H1 (cell line): Measurements from ENCODE around the gene TSEN54. TPM values are rescaled to one million over a fixed set of nuclear protein-coding genes. Genes with fewer than 3 reads are reported as not detected.

ENCODE experiments used
- CTCF ChIA-PET: fragments of 300-600 bp; sonication (Branson Sonifier 250); formaldehyde crosslinking; loops from one replicate; lab custom pipeline; 2021; ENCODE audit not compliant: partially characterized antibody; lab: Charles Lee
- POLR2A ChIA-PET: fragments of 300-600 bp; sonication (Branson Sonifier 250); formaldehyde crosslinking; loops from one replicate; lab custom pipeline; 2021; ENCODE audit warnings: inconsistent platforms; ENCODE audit not compliant: partially characterized antibody; lab: Charles Lee
- DNase-seq, 2 experiments: peaks; one replicate each; pipeline versions ENCODE4 v3.0.0 to v3.0.0-alpha.2; 2010 to 2022; ENCODE audit warnings: low spot score in 2 of 2, low read depth in 1 of 2, mixed read lengths in 1 of 2
- FAIRE-seq: peaks from 2 replicates; lab custom pipeline; 2011; peaks lifted over from hg19 to GRCh38; lab: Jason Lieb, UNC
- H2AFZ ChIP-seq: 2 replicates; pipeline ENCODE4 v1.8.1; 2012; ENCODE audit warnings: low read length, inconsistent platforms
- H2AK5ac ChIP-seq: 2 replicates; pipeline ENCODE4 v1.6.1; 2013; ENCODE audit warnings: low read depth, low read length
- H2BK120ac ChIP-seq: replicated peaks from 2 replicates; pipeline ENCODE3; 2013; ENCODE audit warnings: low read depth, low read length, inconsistent platforms
- H2BK12ac ChIP-seq: 2 replicates; pipeline ENCODE4 v1.6.1; 2013; ENCODE audit warnings: low read depth, low read length
- H2BK15ac ChIP-seq: 2 replicates; pipeline ENCODE4 v1.6.1; 2013; ENCODE audit warnings: low read length
- H2BK20ac ChIP-seq: 2 replicates; pipeline ENCODE4 v1.6.1; 2013; ENCODE audit warnings: low read length
- H2BK5ac ChIP-seq: 2 replicates; pipeline ENCODE4 v1.6.1; 2013; ENCODE audit warnings: low read depth, low read length
- H3K14ac ChIP-seq: 2 replicates; pipeline ENCODE4 v1.6.1; 2013; ENCODE audit warnings: inconsistent platforms; ENCODE audit not compliant: insufficient read length
- H3K18ac ChIP-seq: 2 replicates; pipeline ENCODE4 v1.6.1; 2013; ENCODE audit warnings: low read length; ENCODE audit errors: extremely low read depth
- H3K23ac ChIP-seq: 2 replicates; pipeline ENCODE4 v1.6.1; 2013; ENCODE audit warnings: inconsistent platforms; ENCODE audit not compliant: insufficient read length
- H3K23me2 ChIP-seq: 2 replicates; pipeline ENCODE4 v1.6.1; 2013; ENCODE audit warnings: low read depth, low read length
- H3K27ac ChIP-seq: 2 replicates; pipeline ENCODE4 v1.6.1; 2011; ENCODE audit warnings: low read depth, low read length, inconsistent platforms
- H3K27me3 ChIP-seq, 4 experiments: replicated peaks in 1 of 4; 1 replicate in 1 of 4; 2 replicates in 3 of 4; pipeline versions ENCODE4 v1.6.1 to v1.8.1; 2011 to 2013; ENCODE audit warnings: low read length in 3 of 4, mild to moderate bottlenecking in 3 of 4, inconsistent platforms in 2 of 4, mixed read lengths in 2 of 4, moderate library complexity in 1 of 4; ENCODE audit not compliant: control insufficient read depth in 3 of 4, insufficient read depth in 3 of 4; ENCODE audit errors: extremely low read depth in 1 of 4
- H3K36me3 ChIP-seq, 4 experiments: 2 replicates each; pipeline versions ENCODE4 v1.6.1 to v1.8.1; 2011 to 2013; ENCODE audit warnings: mild to moderate bottlenecking in 4 of 4, low read length in 3 of 4, moderate library complexity in 2 of 4, control low read depth in 1 of 4, inconsistent platforms in 1 of 4; ENCODE audit not compliant: insufficient read depth in 4 of 4, control insufficient read depth in 2 of 4
- H3K4ac ChIP-seq: replicated peaks from 2 replicates; pipeline ENCODE3; 2013; ENCODE audit warnings: low read length, low read depth, mixed read lengths, inconsistent platforms; ENCODE audit not compliant: insufficient read length
- H3K4me1 ChIP-seq, 4 experiments: replicated peaks in 1 of 4; 1 replicate in 1 of 4; 2 replicates in 3 of 4; pipeline versions ENCODE4 v1.6.1 to v1.8.1; 2011 to 2013; ENCODE audit warnings: low read length in 3 of 4, inconsistent platforms in 2 of 4, mixed read lengths in 1 of 4; ENCODE audit not compliant: insufficient read depth in 4 of 4, control insufficient read depth in 3 of 4
- H3K4me2 ChIP-seq, 2 experiments: 2 replicates each; pipeline versions ENCODE4 v1.6.1 to v1.8.1; 2011 to 2013; ENCODE audit warnings: low read depth in 2 of 2, low read length in 2 of 2, control low read depth in 1 of 2, inconsistent platforms in 1 of 2, mild to moderate bottlenecking in 1 of 2; ENCODE audit not compliant: insufficient read depth in 1 of 2
- H3K4me3 ChIP-seq, 4 experiments: fragments of 200-600, 300-600 bp in 1 of 4; sonication (generic), shearing (Covaris generic), sonication (Bioruptor Twin) in 1 of 4; 2 replicates each; pipeline versions ENCODE4 v1.5.1 to v1.8.1; 2011 to 2016; ENCODE audit warnings: low read length in 4 of 4, low read depth in 3 of 4, control low read depth in 2 of 4, inconsistent platforms in 2 of 4, mild to moderate bottlenecking in 2 of 4, mixed read lengths in 1 of 4, moderate library complexity in 1 of 4; ENCODE audit not compliant: insufficient read depth in 2 of 4; ENCODE audit errors: extremely low read depth in 1 of 4
- H3K56ac ChIP-seq: replicated peaks from 2 replicates; pipeline ENCODE3; 2013; ENCODE audit warnings: low read depth, mild to moderate bottlenecking, mixed read lengths, low read length, inconsistent platforms; ENCODE audit not compliant: insufficient read length
- H3K79me1 ChIP-seq: 2 replicates; pipeline ENCODE4 v1.6.1; 2013; ENCODE audit warnings: low read depth, low read length, control low read depth
- H3K79me2 ChIP-seq, 2 experiments: 2 replicates each; pipeline versions ENCODE4 v1.6.1 to v1.8.1; 2012 to 2013; ENCODE audit warnings: low read length in 2 of 2, mild to moderate bottlenecking in 2 of 2, inconsistent platforms in 1 of 2; ENCODE audit not compliant: insufficient read depth in 2 of 2, control insufficient read depth in 1 of 2
- H3K9ac ChIP-seq, 4 experiments: replicated peaks in 1 of 4; 1 replicate in 1 of 4; 2 replicates in 3 of 4; pipeline versions ENCODE4 v1.6.1 to v1.8.1; 2011 to 2013; ENCODE audit warnings: low read depth in 3 of 4, low read length in 3 of 4, control low read depth in 2 of 4, mild to moderate bottlenecking in 2 of 4, moderate library complexity in 2 of 4, inconsistent platforms in 1 of 4; ENCODE audit errors: extremely low read depth in 1 of 4
- H3K9me3 ChIP-seq, 2 experiments: 2 replicates each; pipeline versions ENCODE4 v1.6.1 to v1.8.1; 2012 to 2013; ENCODE audit warnings: mild to moderate bottlenecking in 2 of 2, moderate library complexity in 2 of 2, control low read depth in 1 of 2, inconsistent platforms in 1 of 2, low read depth in 1 of 2, low read length in 1 of 2, mixed read lengths in 1 of 2; ENCODE audit not compliant: insufficient read depth in 2 of 2
- H4K20me1 ChIP-seq, 2 experiments: replicated peaks in 1 of 2; 2 replicates each; pipeline versions ENCODE3 to v1.8.1; 2011 to 2013; ENCODE audit warnings: inconsistent platforms in 2 of 2, low read length in 2 of 2, mild to moderate bottlenecking in 1 of 2; ENCODE audit not compliant: insufficient read depth in 2 of 2, control insufficient read depth in 1 of 2
- H4K5ac ChIP-seq: 2 replicates; pipeline ENCODE4 v1.6.1; 2013; ENCODE audit warnings: low read length, low read depth, mixed read lengths, inconsistent platforms; ENCODE audit not compliant: insufficient read length
- H4K8ac ChIP-seq: 2 replicates; pipeline ENCODE4 v1.8.0; 2013; ENCODE audit warnings: mild to moderate bottlenecking, moderate library complexity, low read length, inconsistent platforms; ENCODE audit not compliant: insufficient read depth; ENCODE audit errors: extremely low read depth
- H4K91ac ChIP-seq: replicated peaks from 2 replicates; pipeline ENCODE3; 2013; ENCODE audit warnings: low read length, mixed read lengths, inconsistent platforms; ENCODE audit not compliant: insufficient read length
- BACH1 ChIP-seq: IDR thresholded peaks from 2 replicates; pipeline ENCODE4 v1.6.1; 2012; ENCODE audit warnings: low read length, improper control_type of control experiment
- CHD1 ChIP-seq: IDR thresholded peaks from 2 replicates; pipeline ENCODE4 v1.6.1; 2012; ENCODE audit warnings: low read depth, low read length, improper control_type of control experiment
- KDM4A ChIP-seq: IDR thresholded peaks from one replicate; pipeline ENCODE4 v1.7.1; 2012; ENCODE audit warnings: low read depth, mild to moderate bottlenecking, moderate library complexity, low read length, inconsistent platforms; ENCODE audit not compliant: severe bottlenecking
- KDM5A ChIP-seq: fragments of 200-600 bp; IDR thresholded peaks from 2 replicates; pipeline ENCODE4 v1.7.1; 2012; ENCODE audit warnings: mild to moderate bottlenecking, low read length, inconsistent platforms, mixed read lengths
- RFX5 ChIP-seq: IDR thresholded peaks from 2 replicates; pipeline ENCODE4 v1.6.1; 2011; ENCODE audit warnings: low read depth, low read length, improper control_type of control experiment, borderline replicate concordance
- SP2 ChIP-seq: IDR thresholded peaks from 2 replicates; pipeline ENCODE4 v1.6.1; 2012; ENCODE audit warnings: mild to moderate bottlenecking, low read length, inconsistent platforms
- TAF1 ChIP-seq: IDR thresholded peaks from 2 replicates; pipeline ENCODE4 v1.6.1; 2011; ENCODE audit warnings: mild to moderate bottlenecking, low read depth, low read length
- TEAD4 ChIP-seq: IDR thresholded peaks from 2 replicates; pipeline ENCODE4 v1.6.1; 2012; ENCODE audit warnings: low read depth, low read length, inconsistent platforms, mixed read lengths
- WGBS, 2 experiments: shearing (Covaris generic) in 1 of 2; methylation state at CpG; one replicate each; pipeline versions ENCODE4 v1.1.6 to v1.1.7; 2013 to 2015; ENCODE audit warnings: low lambda C conversion rate in 2 of 2, mixed read lengths in 2 of 2, inconsistent platforms in 1 of 2, low coverage in 1 of 2, missing lambda C conversion rate in 1 of 2; ENCODE audit not compliant: insufficient replicate concordance in 2 of 2, insufficient coverage in 1 of 2, insufficient read length in 1 of 2; ENCODE audit errors: extremely low coverage in 1 of 2, missing lambda C conversion rate in 1 of 2; 5-methylcytosine and 5-hydroxymethylcytosine counted together
- polyA plus RNA-seq, 7 experiments: library from polyadenylated mRNA; depleted of rRNA in 3 of 7; stranded (reverse) in 5 of 7; unstranded in 2 of 7; fragments of >200 nt in 5 of 7; fragments of 200-250 nt in 2 of 7; gene quantifications; 1 replicate in 5 of 7; 2 replicates in 1 of 7; 4 replicates in 1 of 7; pipeline versions ENCODE4 v1.2.1 to v1.2.3, GENCODE V29; 2011 to 2013; ENCODE audit warnings: missing spikeins in 2 of 7, mixed read lengths in 2 of 7
- total RNA-seq: library from RNA; stranded (reverse); fragmentation: NEBNext Ultra II Directional; extraction: Animal tissue kit (Norgen Biotek cat#: 25700); gene quantifications from 2 replicates; pipeline ENCODE4 v1.2.1, GENCODE V29; 2021
- TF ChIP-seq, protein P1 (sequence below): IDR thresholded peaks from 2 replicates; pipeline ENCODE4 v1.6.1; 2012; ENCODE audit warnings: inconsistent platforms

TSEN54 gene
- total and polyA plus RNA-seq, 2 of the 8 experiments (the other 6 are each of a cell fraction or from before 2014, with no cell fraction given), result 43.6 to 60.3 TPM

DNA sequence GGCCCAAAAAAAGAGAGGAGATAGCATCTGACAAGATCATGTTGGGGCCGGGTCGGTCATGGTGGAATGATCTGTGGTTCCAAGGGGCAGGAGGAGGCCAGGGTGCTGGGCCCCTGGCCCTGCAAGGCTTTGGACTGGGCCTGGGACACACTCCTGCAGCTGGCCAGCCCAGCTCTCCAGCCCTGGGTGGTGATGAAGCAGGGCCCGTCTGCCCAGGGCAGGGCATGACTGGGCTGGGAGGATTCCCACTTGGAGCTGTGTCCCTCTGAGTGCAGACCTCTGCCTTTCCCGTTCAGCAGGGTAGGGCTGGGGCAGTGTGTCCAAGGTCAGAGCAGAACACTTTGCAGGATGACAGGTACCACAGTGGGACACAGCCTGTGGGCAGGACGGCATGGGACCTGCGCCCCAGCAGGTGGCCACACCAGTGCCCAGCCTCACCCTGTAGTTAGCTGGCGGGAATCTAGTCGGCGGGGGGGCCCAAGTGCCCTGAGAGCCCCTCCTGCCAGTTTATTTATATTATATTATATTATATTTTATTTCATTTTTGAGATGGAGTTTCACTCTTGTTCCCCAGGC lies 43.7 kb downstream of the TSEN54 start:
- WGBS, 2 experiments, result 87% methylated on average over 9 of the region's 9 CpGs; no CpG with 5 or more reads in 1 of the 2 experiments
- no peak overlapping the region for H3K27ac ChIP-seq
- TF ChIP-seq, protein P1, sequence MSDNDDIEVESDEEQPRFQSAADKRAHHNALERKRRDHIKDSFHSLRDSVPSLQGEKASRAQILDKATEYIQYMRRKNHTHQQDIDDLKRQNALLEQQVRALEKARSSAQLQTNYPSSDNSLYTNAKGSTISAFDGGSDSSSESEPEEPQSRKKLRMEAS, result no peak
- TF ChIP-seq CHD1 (no peak), TAF1 (no peak), SP2 (no peak), RFX5 (no peak), KDM4A (no peak), KDM5A (no peak), TEAD4 (no peak), BACH1 (no peak)

More for the DNA sequence above, 43.7 kb downstream of the TSEN54 start:
- H3K18ac ChIP-seq, result no peak overlapping the region
- H4K8ac ChIP-seq, result no peak overlapping the region
- no peak overlapping the region for H2BK20ac ChIP-seq
- H3K4me1 ChIP-seq, result peaks cover 0 to 17% (median 5%) of the 10 kb centered on the region in 4 experiments; a peak in 4 of 7 replicates
- DNase-seq (no peak), FAIRE-seq (no peak)
- no peak overlapping the region for H3K4ac ChIP-seq
- H3K79me1 ChIP-seq, result no peaks in the 10 kb centered on the region
- no peak overlapping the region for H3K23ac ChIP-seq
- ChIA-PET POLR2A (no interaction called here), CTCF (interaction anchor here (0.6 to 1.7 kb wide), 11 partner anchors 9 to 187 kb away, joined by 3 to 6 read pairs (median 3); no protein-coding TSS in a partner anchor)
- no peak overlapping the region for H2AFZ ChIP-seq
- no peak overlapping the region for H3K4me3 ChIP-seq
- H3K9ac ChIP-seq, result no peak overlapping the region
- peaks cover 3 to 12% (median 10%) of the 10 kb centered on the region in 4 experiments for H3K36me3 ChIP-seq
- H2BK120ac ChIP-seq, result no peak overlapping the region
- H3K79me2 ChIP-seq, result no peaks in the 10 kb centered on the region
- no peak overlapping the region for H2BK15ac ChIP-seq
- no peak overlapping the region for H3K4me2 ChIP-seq
- H3K23me2 ChIP-seq, result no peaks in the 10 kb centered on the region
- H3K9me3 ChIP-seq, result no peaks in the 10 kb centered on the region
- H4K20me1 ChIP-seq, result peaks cover 0 to 7% of the 10 kb centered on the region in 2 experiments
- no peaks in the 10 kb centered on the region for H3K27me3 ChIP-seq
- H3K14ac ChIP-seq, result no peak overlapping the region
- no peak overlapping the region for H2BK12ac ChIP-seq
- H2AK5ac ChIP-seq, result no peak overlapping the region
- H2BK5ac ChIP-seq, result no peak overlapping the region
- H3K56ac ChIP-seq, result no peak overlapping the region
- H4K91ac ChIP-seq, result no peak overlapping the region
- no peak overlapping the region for H4K5ac ChIP-seq
